HG03103 (cell line): ENCODE data around the gene ARL8A.
"Not testable (repeated sequence)": the region's sequence is repeated elsewhere in the genome, so short reads cannot be mapped to it uniquely, and the experiment has no call there.

Source experiments
- ATAC-seq: cut with Tn5 transposase; IDR thresholded peaks from one replicate; pipeline ENCODE4 v1.9.1; 2021; ENCODE audit warnings: low read depth; ENCODE audit not compliant: unreplicated experiment

The ARL8A gene

GRCh38 chr1:202159534-202160371 is 15.2 kb upstream of the ARL8A start:
- no peak for ATAC-seq

GRCh38 chr1:202158810-202159533 is 14.4 kb upstream of the ARL8A start:
- ATAC-seq = no peak

DNA sequence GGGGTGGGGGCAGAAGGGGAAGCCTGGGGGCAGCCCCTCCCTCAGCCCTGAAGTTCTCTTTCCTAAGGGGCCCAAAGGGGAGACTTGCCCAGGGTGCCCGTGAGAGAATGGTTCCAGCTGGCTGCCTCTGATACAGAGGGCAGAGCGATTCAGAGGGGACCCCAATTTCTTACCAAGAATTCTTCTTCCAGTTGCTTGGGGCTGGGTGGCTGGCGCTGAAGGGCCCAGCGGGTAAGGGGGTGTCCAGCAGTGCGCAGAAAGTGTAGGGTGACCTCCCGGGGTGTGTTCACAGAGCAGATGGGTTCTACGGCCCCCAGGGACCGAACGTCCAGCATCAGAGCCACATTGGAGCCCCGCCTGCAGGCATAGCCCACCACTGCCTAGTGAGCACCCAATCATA is 13.4 kb upstream of the ARL8A start:
- ATAC-seq = no peak

GRCh38 chr1:202156590-202156989 is 12.1 kb upstream of the ARL8A start:
- no peak for ATAC-seq

DNA sequence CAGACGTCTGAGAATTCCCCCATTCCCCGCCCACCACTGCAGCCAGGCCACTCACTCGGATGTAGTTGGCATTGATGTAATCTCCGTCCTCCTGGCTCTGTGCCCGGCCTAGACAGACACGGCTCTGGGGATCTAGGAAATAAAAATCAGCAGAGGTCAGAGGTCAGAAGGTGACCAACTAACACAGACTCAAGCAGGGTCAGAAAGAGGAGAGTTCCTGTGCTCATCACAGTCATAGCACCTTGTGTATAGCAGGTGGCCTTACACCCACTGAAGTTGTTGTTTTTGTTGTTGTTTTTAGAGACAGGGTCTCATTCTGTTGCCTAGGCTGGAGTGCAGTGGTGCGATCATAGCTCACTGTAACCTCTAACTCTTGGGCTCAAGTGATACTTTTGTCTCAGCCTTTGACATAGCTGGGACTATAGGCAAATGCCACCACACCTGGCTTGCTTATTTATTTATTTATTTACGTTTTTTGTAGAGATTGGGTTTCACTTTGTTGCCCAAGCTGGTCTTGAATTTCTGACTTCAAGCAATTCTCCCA is 11.0 kb upstream of the ARL8A start:
- ATAC-seq = no peak

- no peak for ATAC-seq
Measured at GRCh38 chr1:202154766-202155477, 10.4 kb upstream of the ARL8A start.

DNA sequence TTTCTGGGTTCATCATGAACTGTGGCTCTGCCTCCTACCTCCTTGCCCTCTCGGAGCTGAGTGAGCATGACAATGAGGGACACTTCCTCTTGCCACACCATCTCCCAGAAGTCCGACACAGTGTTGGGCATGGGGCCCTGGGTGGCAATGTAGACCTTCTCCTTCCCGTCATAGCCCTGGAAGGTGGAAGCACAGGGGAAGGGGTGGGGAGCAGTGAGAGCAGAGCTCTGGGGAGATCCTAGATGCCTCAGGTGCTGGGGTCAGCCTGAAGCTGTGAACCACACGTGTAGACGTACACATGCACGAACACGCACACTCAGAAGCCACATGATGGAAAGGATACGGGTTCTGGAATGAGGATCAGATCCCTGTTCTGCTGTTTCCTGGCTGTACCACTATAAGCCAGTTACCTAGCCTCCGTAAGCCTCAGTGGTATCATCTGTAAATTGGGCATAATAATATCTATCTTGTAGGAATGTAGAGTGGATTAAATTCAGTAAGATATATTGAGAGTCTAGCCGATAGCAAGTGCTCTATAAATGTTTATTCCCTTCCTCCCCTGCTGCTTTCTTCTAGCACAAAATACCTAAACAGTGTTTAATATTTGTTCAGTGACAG is 9.7 kb upstream of the ARL8A start:
- ATAC-seq = no peak

- ATAC-seq = no peak
Measured at GRCh38 chr1:202153284-202153683, 8.7 kb upstream of the ARL8A start.

- no peak for ATAC-seq
Measured at GRCh38 chr1:202152399-202152798, 7.9 kb upstream of the ARL8A start.

GRCh38 chr1:202151045-202151444 is 6.5 kb upstream of the ARL8A start:
- ATAC-seq = no peak

DNA sequence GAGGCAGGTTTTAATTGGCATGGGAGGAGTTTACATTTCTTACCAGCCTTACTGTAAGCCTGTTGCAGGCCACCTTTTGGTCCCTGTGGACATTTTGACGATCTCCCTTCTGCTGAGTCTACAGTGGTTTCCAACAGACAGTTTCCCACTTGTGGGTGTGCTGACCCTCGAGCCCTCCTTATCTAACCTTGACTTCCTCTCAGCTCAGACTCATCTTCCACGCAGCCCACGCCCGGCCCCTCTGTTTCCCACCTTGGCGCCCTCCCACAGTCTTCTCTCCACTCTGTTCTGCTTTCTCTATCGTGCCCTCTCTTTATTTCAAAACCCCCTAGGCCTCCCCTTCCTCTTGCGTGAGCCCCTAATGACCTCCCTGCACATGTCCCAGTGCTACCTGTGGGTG is 6.1 kb upstream of the ARL8A start:
- ATAC-seq = no peak

- no peak for ATAC-seq
Measured at GRCh38 chr1:202150187-202150586, 5.7 kb upstream of the ARL8A start.

GRCh38 chr1:202149566-202149965 is 5.0 kb upstream of the ARL8A start:
- no peak for ATAC-seq

DNA sequence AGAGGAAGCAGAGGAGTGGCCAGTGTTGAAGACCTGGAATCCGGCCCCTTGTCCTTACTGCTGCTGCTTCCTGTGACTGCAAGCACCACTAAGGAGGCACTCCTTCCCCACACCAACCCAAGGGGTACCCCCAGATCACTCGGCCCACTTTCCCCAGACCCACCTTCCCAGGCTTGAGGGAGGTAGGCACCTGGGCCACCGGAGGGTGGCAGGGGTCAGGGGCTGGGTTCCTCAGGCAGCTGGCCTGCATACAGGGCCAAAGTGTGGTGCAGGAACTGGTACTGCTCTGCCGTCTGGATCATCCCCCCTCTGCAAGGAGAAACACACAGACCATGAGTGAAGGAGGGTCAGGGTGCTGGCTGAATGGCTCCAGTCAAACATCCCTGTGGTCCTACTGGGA is 3.9 kb upstream of the ARL8A start:
- no peak for ATAC-seq

- ATAC-seq = no peak
Measured at GRCh38 chr1:202146993-202147392, 2.5 kb upstream of the ARL8A start.

- no peak for ATAC-seq
Measured at GRCh38 chr1:202146279-202146678, 1.7 kb upstream of the ARL8A start.

DNA sequence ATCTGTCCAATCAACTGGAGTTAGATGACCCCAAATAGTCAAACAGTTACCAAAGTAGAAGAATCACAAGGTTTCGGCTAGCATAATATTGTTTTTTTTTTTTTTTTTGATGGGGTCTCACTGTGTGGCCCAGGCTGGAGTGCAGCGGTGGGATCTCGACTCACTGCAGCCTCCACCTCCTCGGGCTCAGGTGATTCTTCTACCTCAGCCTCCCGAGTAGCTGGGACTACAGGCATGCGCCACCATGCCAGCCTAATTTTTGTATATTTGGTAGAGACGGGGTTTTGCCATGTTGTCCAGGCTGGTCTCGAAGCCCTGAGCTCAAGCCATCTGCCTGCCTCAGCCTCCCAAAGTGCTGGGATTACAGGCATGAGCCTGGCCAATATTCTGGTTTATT is 1.2 kb upstream of the ARL8A start:
- ATAC-seq = not testable (repeated sequence)

DNA sequence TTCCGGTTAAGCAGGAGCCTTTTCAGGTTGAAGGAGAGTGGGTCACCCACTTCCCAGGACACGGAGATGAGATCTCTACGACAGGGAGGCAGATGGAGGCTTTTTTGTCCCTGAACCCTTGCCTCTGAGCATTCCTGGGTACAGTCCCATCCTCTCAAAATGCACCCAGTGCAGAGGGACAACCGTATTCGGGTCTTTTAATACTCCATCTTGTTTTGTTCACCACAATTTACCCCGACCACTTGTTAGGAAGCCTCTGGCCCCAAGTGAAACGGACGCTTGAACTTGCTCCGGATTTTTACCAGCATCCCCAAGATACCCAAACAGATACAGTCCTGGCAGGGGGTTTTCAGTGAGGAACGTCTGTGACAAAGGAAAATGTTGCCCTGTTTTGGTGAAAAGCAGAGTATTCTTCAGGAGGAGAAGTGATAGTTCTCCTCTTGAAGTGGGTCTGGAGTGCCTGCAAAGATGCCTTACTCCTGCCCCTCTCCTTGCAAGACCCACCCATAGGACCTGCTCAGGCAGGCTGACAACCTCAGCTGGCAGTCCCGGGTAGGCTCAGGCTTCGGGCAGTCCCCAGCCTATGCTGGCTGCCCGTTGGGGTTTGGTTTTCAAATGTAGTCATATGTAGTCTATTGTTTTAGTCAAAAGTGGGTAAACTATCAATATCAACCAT is 669 bp upstream of the ARL8A start:
- ATAC-seq = no peak

- peak; percentile 34 for ATAC-seq
Measured at GRCh38 chr1:202143768-202144401, 652 bp downstream of the ARL8A start.
